ENCODE measurements around the gene FBXW5. TPM values are rescaled to one million over a fixed set of nuclear protein-coding genes. Genes with fewer than 3 reads are reported as not detected.

The FBXW5 gene
- polyA plus RNA-seq, 4 donors, result 38.7 to 67.9 (median 43.5) TPM

- DNase-seq (ENCODE audit: low read depth in 4 of 4, low spot score in 3 of 4), result no peak
These were observed 18.2 kb upstream of the FBXW5 start for GRCh38 chr9:136962701-136963248.

GRCh38 chr9:136962163-136962562, 17.6 kb upstream of the FBXW5 start:
- no peak for DNase-seq (ENCODE audit: low read depth in 4 of 4, low spot score in 3 of 4)

DNA sequence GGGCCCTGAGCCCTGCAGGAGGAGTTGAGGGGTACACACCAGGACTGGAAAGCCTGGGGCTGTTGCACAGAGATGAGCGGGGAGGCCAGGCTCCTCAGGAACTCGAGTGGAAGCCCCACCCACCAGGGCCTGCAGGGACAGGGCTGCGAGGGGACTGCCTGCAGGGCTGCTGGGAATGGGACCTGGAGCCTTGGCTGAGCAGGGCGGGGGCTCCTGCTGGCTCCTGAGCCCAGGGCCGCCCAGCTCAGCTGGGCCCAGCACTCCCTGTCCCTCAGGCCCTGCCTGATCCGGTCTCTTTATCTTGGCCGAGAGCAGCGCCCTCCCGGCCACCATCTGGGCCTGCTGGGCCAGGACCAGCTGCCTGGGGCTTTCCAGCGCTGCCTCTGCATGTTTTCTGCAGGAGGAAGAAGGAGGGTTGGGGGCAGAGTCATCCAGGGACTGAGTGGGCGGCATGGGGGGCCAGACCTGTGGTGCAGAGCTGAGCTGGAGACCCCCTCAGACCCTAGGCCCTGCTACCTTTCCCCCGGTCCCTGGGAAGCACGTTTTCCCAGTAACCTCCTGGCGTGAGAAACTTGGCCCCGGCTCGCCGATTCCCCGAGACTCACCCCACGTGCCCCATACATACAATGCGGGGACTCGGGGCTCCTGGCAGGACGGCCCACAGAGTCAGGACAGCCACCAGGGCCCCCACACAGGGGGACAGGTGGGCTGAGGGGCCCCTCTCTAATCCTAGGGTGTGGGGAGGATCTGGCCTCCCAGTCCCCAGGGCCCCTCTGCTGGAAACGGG, 16.9 kb upstream of the FBXW5 start:
- no peak for DNase-seq (ENCODE audit: low read depth in 4 of 4, low spot score in 3 of 4)

DNA sequence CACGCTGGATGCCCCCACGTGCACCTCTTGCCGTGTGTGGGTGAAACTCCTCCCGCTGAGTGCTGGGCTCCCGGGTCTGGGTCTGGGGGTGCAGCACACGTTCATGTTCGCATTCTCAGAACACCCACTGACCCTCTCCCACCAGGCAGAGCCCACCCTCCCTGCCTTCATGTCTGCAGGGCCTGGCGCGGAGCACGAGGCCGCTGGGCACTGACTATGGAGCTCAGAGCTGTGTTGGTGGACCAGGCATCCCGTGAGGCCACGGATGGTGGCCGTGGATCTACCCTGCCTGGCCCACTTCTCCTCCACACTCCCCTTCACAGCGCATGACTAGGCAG, 16.4 kb upstream of the FBXW5 start:
- DNase-seq (ENCODE audit: low read depth in 4 of 4, low spot score in 3 of 4), result no peak

DNA sequence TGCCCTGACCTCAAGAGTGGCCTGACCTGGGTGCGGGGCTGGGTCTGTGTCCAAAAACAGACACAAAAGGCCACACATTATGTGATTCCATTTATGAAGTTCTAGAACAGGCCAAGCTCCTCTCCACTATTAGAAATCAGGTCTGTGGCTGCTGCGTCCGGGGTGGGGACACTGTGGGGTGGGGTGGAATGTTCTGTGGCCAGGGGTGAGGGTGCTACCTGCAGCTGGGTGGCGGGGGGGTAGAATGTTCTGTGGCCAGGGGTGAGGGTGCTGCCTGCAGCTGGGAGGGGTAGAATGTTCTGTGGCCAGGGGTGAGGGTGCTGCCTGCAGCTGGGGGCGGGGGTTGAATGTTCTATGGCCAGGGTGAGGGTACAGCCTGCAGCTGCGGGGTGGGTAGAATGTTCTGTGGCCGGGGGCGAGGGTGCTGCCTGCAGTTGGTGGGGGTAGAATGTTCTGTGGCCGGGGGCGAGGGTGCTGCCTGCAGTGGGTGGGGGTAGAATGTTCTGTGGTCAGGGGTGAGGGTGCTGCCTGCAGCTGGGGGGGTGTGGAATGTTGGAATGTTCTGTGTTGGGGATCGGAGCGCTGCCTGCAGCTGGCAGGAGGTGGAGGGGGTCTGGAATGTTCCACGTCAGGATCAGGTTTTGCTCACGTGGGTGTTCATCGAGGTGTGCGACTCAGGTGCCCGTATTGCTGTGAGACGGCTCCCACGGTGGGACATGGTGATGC, 15.8 kb upstream of the FBXW5 start:
- no peak for DNase-seq (ENCODE audit: low read depth in 4 of 4, low spot score in 3 of 4)

DNA sequence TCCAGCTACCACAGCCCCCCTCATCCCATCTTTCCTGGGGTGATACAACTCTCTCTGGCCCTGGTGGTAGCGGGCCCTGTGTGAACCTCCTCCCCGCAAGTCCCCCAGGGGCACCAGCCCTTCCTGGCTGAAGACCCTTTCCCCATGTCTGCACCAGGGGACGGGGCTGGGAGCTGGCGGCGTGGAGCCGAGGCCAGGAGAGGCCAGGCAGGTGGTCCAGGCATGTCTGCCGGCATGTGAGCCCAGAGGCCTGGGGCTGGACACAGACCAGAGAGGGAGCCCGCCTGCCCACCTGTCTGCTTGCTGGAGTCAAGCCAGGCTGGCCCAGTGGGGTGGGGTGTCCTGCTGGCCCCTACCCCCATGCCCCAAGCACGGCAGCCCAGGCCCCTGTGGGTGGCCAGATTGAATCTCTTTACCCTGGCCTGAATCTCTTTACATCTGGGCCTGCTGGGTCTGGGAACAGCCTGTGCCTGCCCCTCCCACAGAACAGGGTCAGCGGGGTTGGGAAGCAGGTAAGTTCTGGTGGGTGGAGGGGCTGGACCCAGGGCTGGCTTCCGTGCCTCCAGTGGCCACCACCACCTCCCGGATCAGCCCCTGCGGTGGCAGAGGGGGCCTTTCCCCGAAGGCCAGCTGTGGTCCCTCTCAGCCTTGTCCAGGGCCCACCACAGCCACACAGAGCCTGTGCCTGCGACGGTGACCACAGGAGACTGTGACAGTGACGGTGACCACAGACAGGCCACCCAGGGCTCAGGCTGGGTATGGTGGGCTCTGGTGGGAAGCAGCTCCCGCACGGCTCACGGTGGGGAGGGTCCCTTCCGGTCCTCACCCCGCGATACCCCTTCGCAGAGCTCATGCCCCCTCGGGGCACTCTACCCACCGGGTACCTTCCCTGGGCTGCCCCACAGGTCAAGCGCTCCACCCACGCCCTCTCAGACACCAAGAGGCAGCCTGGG, 14.6 kb upstream of the FBXW5 start:
- DNase-seq (ENCODE audit: low read depth in 4 of 4, low spot score in 3 of 4), result no peak

DNA sequence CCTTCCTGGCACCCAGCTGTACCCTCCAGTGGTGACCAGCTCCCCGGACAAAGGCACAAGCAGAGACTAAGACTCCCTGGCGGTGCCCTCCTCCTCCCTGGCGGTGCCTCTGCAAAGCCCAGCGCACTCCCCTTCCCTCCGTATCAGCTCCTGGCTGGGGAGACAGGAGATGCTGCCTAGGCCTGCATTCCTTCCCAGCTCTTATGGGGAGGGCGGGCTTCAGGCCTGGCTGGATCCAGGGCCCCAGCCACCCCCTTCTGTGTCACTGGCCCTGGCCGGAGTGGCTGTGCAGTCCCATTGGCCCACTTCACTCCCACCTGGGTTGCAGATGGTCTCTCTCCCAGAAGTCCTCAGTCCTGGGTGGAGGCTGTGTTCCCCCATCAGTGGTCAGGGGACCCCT, 13.9 kb upstream of the FBXW5 start:
- DNase-seq (ENCODE audit: low read depth in 4 of 4, low spot score in 3 of 4), result no peak

- no peak for DNase-seq (ENCODE audit: low read depth in 4 of 4, low spot score in 3 of 4)
These were observed 13.4 kb upstream of the FBXW5 start for GRCh38 chr9:136957901-136958300.

DNA sequence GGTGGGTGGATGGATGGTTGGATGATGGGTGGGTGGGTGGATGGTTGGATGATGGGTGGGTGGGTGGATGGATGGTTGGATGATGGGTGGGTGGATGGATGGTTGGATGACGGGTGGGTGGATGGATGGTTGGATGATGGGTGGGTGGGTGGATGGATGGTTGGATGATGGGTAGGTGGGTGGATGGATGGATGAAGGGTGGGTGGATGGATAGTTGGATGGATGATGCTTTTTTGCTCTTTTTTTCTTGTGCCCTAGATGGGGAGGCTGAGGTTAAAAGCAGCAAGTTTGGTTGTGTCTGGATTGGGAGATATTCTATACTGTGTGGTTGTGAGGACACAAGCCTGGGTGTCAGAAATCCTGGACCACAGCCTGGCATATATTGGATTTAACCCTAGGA, 12.9 kb upstream of the FBXW5 start:
- DNase-seq (ENCODE audit: low read depth in 4 of 4, low spot score in 3 of 4), result no peak

- no peak for DNase-seq (ENCODE audit: low read depth in 4 of 4, low spot score in 3 of 4)
These were observed 12.1 kb upstream of the FBXW5 start for GRCh38 chr9:136956604-136957003.

GRCh38 chr9:136955943-136956335, 11.4 kb upstream of the FBXW5 start:
- DNase-seq (ENCODE audit: low read depth in 4 of 4, low spot score in 3 of 4), result no peak

GRCh38 chr9:136955202-136955942, 10.8 kb upstream of the FBXW5 start:
- DNase-seq (ENCODE audit: low read depth in 4 of 4, low spot score in 3 of 4), result no peak

DNA sequence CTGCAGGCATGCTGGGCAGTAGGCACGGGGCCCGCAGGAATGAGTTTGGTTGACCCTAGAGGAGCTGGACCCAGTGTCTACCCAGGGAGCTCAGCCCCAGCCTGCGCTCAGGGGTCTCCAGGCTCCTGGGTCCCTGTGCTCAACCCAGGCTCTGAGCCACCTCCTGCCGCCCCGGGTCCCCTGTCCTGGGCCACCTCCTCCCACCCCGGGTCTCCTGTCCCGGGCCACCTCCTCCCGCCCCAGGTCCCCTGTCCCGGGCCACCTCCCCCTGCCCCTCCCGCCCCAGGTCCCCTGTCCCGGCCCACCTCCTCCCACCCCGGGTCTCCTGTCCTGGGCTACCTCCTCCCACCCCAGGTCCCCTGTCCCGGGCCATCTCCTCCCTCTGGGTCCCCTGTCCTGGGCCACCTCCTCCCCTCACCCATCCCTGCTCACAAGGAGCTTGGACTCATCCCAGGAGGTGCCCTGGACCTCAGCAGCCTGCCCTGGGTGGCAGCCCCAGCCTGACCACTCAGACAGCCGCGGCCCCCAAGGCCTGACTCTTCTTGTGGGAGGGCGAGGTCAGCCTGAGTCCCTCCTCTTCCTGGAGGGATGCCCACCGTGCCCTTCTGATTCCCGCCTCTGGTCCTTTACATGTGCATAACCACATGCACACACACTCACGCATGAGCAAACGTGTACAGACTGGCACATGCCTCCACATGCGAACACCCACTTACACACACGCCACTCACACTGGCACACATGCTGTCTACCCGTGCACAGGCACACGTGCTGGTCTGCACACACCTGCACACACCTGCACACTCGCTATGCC, 9.9 kb upstream of the FBXW5 start:
- DNase-seq (ENCODE audit: low read depth in 4 of 4, low spot score in 3 of 4), result no peak

DNA sequence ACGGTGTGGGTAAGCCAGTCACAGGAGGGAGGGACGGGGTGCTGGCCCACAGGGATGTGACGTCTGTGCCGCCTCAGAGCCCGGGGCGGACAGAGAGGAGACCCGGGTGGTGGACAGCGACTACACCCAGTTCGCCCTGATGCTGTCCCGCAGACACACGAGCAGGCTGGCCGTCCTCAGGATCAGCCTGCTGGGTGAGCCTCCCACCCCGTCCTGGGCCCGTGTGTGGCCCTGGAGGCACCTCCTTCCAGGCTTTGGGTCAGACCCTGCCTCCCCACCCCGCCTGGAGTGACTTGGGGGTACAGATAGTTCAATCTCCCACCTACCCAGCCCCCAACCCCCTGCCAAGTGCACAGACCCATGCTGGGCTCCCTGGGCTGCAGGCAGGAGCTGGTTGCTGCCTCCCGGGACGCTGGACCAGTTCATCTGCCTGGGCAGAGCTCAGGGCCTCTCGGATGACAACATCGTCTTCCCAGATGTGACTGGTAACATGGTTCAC, 9.3 kb upstream of the FBXW5 start:
- DNase-seq (ENCODE audit: low read depth in 4 of 4, low spot score in 3 of 4), result no peak

- no peak for DNase-seq (ENCODE audit: low read depth in 4 of 4, low spot score in 3 of 4)
These were observed 8.6 kb upstream of the FBXW5 start for GRCh38 chr9:136952876-136953770.

- no peak for DNase-seq (ENCODE audit: low read depth in 4 of 4, low spot score in 3 of 4)
These were observed 7.8 kb upstream of the FBXW5 start for GRCh38 chr9:136952321-136952850.

- no peak for DNase-seq (ENCODE audit: low read depth in 4 of 4, low spot score in 3 of 4)
These were observed 7.2 kb upstream of the FBXW5 start, which contains the start of gene LCN12 for GRCh38 chr9:136951541-136952320. LCN12 (plus strand) TSS chr9:136952273; CDS start chr9:136952328, 55 bp downstream.

Measured in right renal pelvis (tissue), 4 donors.